Tibial artery (tissue), 4 donors: ENCODE results near the gene SMTN.

ENCODE experiments used
- DNase-seq, 2 donors: peaks; one replicate each; pipeline ENCODE4 v3.0.0-alpha.2; 2019
- H3K27ac ChIP-seq, 2 donors: fragments of 200-600 bp; sonication (generic) in 1 of 2; 1 replicate in 1 of 2; 2 replicates in 1 of 2; pipeline ENCODE4 v1.5.1; 2018 to 2019; ENCODE audit warnings: mild to moderate bottlenecking in 1 of 2
- H3K27me3 ChIP-seq, 2 donors: fragments of 200-600 bp; sonication (generic) in 1 of 2; one replicate each; pipeline versions ENCODE4 v1.5.1 to v1.6.0; 2016 to 2019
- H3K36me3 ChIP-seq, 3 donors: fragments of 200-600 bp; sonication (generic) in 2 of 3; one replicate each; pipeline ENCODE4 v1.5.1; 2016 to 2019; ENCODE audit warnings: mild to moderate bottlenecking in 2 of 3
- H3K4me1 ChIP-seq, 4 donors: fragments of 200-600 bp; sonication (generic) in 2 of 4; 1 replicate in 3 of 4; 2 replicates in 1 of 4; pipeline ENCODE4 v1.5.1; 2016 to 2019
- H3K4me3 ChIP-seq, 2 donors: fragments of 200-600 bp; sonication (generic) in 1 of 2; 1 replicate in 1 of 2; 2 replicates in 1 of 2; pipeline ENCODE4 v1.5.1; 2018 to 2019; ENCODE audit warnings: mild to moderate bottlenecking in 2 of 2
- H3K9me3 ChIP-seq, 3 donors: fragments of 200-600 bp; sonication (generic) in 1 of 3; one replicate each; pipeline ENCODE4 v1.5.1; 2016 to 2019
- intact Hi-C: fragments of 100-400 bp; cut with DNase I; formaldehyde crosslinking; loops from one replicate; pipeline ENCODE4 v1.15.0; 2023; ENCODE audit warnings: low total_unique reads
- TF ChIP-seq, protein P1 (sequence below), 2 experiments: fragments of 200-600 bp in 1 of 2; fragments of 450-650 bp in 1 of 2; IDR thresholded peaks; one replicate each; pipeline ENCODE4 v1.5.1; 2017 to 2019; ENCODE audit warnings: antibody characterized with exemption in 2 of 2, mild to moderate bottlenecking in 1 of 2, moderate library complexity in 1 of 2

The SMTN gene

DNA sequence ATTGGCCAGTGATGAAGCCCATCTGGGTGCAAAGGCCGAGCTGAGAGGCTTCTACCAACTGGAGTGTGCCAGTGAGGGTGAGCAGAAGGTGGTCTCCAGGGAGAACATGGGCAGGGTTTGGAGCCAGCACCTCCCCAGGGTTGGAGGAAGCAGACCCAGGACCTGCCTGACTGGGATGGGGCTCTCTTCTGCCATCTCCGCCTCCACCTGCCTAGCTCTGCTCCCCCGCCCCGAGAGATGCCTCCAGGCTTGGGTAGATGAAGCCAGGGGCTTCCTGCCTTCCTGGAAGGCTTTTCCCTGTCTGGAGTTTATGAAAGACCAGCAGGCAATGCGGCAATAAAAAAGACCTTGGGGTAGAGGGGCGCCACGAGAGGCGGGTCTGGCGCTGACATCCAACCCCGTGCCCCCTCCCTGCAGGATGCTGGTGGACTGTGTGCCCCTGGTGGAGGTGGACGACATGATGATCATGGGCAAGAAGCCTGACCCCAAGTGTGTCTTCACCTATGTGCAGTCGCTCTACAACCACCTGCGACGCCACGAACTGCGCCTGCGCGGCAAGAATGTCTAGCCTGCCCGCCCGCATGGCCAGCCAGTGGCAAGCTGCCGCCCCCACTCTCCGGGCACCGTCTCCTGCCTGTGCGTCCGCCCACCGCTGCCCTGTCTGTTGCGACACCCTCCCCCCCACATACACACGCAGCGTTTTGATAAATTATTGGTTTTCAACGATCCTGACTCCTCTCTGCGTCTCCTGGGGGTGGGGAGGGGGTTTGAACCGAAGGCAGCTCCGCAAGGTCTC is 23.0 kb downstream of the SMTN start:
- intact Hi-C loops, result no loop called here
- peak overlapping the region; percentile 99 to 100 for H3K27ac ChIP-seq
- no peaks in the 10 kb centered on the region for H3K9me3 ChIP-seq
- peaks cover 38 to 60% (median 56%) of the 10 kb centered on the region in 3 donors for H3K36me3 ChIP-seq
- H3K4me3 ChIP-seq, result peak overlapping the region; percentile 94 to 97
- no peaks in the 10 kb centered on the region for H3K27me3 ChIP-seq
- peak; percentile 61 to 91 for DNase-seq
- TF ChIP-seq, protein P1, sequence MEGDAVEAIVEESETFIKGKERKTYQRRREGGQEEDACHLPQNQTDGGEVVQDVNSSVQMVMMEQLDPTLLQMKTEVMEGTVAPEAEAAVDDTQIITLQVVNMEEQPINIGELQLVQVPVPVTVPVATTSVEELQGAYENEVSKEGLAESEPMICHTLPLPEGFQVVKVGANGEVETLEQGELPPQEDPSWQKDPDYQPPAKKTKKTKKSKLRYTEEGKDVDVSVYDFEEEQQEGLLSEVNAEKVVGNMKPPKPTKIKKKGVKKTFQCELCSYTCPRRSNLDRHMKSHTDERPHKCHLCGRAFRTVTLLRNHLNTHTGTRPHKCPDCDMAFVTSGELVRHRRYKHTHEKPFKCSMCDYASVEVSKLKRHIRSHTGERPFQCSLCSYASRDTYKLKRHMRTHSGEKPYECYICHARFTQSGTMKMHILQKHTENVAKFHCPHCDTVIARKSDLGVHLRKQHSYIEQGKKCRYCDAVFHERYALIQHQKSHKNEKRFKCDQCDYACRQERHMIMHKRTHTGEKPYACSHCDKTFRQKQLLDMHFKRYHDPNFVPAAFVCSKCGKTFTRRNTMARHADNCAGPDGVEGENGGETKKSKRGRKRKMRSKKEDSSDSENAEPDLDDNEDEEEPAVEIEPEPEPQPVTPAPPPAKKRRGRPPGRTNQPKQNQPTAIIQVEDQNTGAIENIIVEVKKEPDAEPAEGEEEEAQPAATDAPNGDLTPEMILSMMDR (IDR thresholded peaks at IDR 0.05), result peak in 1 of 2 experiments; percentile 23
- peaks cover 6 to 79% (median 70%) of the 10 kb centered on the region in 4 donors for H3K4me1 ChIP-seq

GRCh38 chr22:31104869-31105268 is 23.8 kb downstream of the SMTN start:
- peak; percentile 46 to 79 for DNase-seq
- H3K4me1 ChIP-seq, result peaks cover 6 to 71% (median 63%) of the 10 kb centered on the region in 4 donors
- no peaks in the 10 kb centered on the region for H3K9me3 ChIP-seq
- intact Hi-C loops, result loop anchor here (5.0 kb wide), 1 partner anchor 167 kb away; no protein-coding TSS in a partner anchor
- H3K27ac ChIP-seq, result peak overlapping the region; percentile 99 to 100
- no peaks in the 10 kb centered on the region for H3K27me3 ChIP-seq
- TF ChIP-seq, protein P1 (IDR thresholded peaks at IDR 0.05), result peak; percentile 43 to 51
- peaks cover 30 to 52% (median 48%) of the 10 kb centered on the region in 3 donors for H3K36me3 ChIP-seq
- H3K4me3 ChIP-seq, result peak overlapping the region; percentile 94 to 97

GRCh38 chr22:31105282-31105929 is 24.3 kb downstream of the SMTN start:
- TF ChIP-seq, protein P1 (IDR thresholded peaks at IDR 0.05), result no peak
- intact Hi-C loops, result loop anchor here (5.0 kb wide), 1 partner anchor 167 kb away; no protein-coding TSS in a partner anchor
- Histone ChIP-seq H3K27ac (peak overlapping the region; percentile 99 to 100), H3K27me3 (no peaks in the 10 kb centered on the region), H3K9me3 (no peaks in the 10 kb centered on the region), H3K36me3 (peaks cover 25 to 47% (median 43%) of the 10 kb centered on the region in 3 donors), H3K4me1 (peaks cover 6 to 66% (median 59%) of the 10 kb centered on the region in 4 donors), H3K4me3 (peak overlapping the region; percentile 94 to 97)
- no peak for DNase-seq

GRCh38 chr22:31106001-31106571 is 25.0 kb downstream of the SMTN start:
- TF ChIP-seq, protein P1 (IDR thresholded peaks at IDR 0.05), result peak in 1 of 2 experiments; percentile 34
- Histone ChIP-seq H3K27ac (peak overlapping the region; percentile 99 to 100), H3K4me1 (peaks cover 6 to 59% (median 52%) of the 10 kb centered on the region in 4 donors), H3K36me3 (peaks cover 18 to 40% (median 36%) of the 10 kb centered on the region in 3 donors), H3K27me3 (no peaks in the 10 kb centered on the region), H3K4me3 (peak overlapping the region; percentile 94 to 97), H3K9me3 (no peaks in the 10 kb centered on the region)
- peak; percentile 30 to 79 for DNase-seq
- intact Hi-C loops, result loop anchor here (2.0 to 5.0 kb wide), 2 partner anchors 15 to 166 kb away; no protein-coding TSS in a partner anchor

DNA sequence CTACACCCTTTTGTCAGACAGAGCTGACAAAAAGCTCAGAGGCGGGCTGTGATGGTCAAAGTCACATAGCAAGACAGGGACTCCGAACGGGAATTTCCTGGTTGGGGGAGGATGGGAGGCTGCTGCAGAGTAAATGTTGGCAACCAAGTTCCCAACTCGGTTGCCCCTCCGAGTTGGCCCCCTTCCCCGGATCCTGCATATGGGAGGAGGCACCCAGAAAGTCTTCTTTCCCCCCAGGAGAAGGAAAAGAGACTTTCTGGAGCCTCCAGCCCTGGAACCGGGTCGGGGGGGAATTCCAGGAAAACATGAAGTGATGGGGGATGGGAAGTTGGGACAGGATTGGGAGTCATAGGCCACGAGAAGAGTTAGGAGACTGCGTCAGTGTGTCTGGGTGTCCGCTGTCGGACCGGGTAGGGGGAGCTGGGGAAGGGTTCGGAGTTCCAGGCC is 25.6 kb downstream of the SMTN start:
- peaks cover 5 to 54% (median 47%) of the 10 kb centered on the region in 4 donors for H3K4me1 ChIP-seq
- peak in 1 of 2 donors; percentile 58 for DNase-seq

More for the DNA sequence above, 25.6 kb downstream of the SMTN start:
- Histone ChIP-seq H3K36me3 (peaks cover 15 to 34% (median 33%) of the 10 kb centered on the region in 3 donors), H3K9me3 (no peaks in the 10 kb centered on the region), H3K27ac (peak overlapping the region; percentile 99 to 100), H3K4me3 (peak overlapping the region; percentile 94 to 97), H3K27me3 (no peaks in the 10 kb centered on the region)
- intact Hi-C loops, result loop anchor here (2.0 to 5.0 kb wide), 2 partner anchors 16 to 166 kb away; no protein-coding TSS in a partner anchor
- TF ChIP-seq, protein P1 (IDR thresholded peaks at IDR 0.05), result no peak
